ENCODE measurements around the gene UPP1. TPM values are rescaled to one million over a fixed set of nuclear protein-coding genes. Genes with fewer than 3 reads are reported as not detected.
A peak's percentile ranks its signal among the peaks of the same experiment; 100 is the strongest.

The UPP1 gene
- total RNA-seq, 1 donor from 2014 or later = 10.6 TPM

DNA sequence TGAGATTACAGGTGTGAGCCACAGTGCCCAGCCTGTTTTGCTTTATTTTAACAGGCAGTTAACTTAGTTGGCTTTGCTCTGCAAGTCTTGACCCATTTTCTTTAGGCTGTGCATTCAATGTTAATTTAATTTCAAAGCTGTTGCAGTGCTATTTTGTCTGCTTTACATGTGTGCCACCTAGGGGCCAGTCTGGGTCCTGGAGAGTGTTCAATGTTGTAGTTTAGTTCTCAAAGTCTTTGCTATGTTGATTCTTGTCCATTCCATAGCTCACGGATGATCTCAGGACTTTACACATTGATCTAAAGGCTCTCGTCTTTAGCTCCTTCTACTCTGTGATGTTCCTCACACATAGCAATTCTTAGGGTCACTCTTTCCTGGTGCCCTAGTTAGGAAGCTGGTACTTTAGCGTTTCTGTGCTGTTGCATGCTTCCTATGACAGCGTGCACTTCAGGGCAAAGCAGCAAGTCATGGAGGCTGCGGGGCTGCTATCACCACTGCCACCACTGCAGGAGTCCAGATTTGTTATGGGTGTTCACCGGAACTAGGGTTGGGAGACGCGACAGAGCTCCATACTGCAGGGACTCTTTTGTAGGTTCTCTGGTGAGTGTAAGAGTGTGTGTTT lies 65.8 kb downstream of the UPP1 start:
- peak; percentile 24 for DNase-seq (ENCODE audit: low spot score, unreplicated experiment)
- no peaks in the 10 kb centered on the region for H3K36me3 Mint-ChIP-seq (ENCODE audit: insufficient read depth)
- no peaks in the 10 kb centered on the region for H3K4me1 Mint-ChIP-seq (ENCODE audit: low read depth)
- no peaks in the 10 kb centered on the region for H3K9me3 Mint-ChIP-seq (ENCODE audit: low read depth)
- no peak overlapping the region for H3K4me3 Mint-ChIP-seq (ENCODE audit: low read depth)
- peaks cover 8% of the 10 kb centered on the region for H3K27me3 Mint-ChIP-seq
- TF ChIP-seq, protein P1, sequence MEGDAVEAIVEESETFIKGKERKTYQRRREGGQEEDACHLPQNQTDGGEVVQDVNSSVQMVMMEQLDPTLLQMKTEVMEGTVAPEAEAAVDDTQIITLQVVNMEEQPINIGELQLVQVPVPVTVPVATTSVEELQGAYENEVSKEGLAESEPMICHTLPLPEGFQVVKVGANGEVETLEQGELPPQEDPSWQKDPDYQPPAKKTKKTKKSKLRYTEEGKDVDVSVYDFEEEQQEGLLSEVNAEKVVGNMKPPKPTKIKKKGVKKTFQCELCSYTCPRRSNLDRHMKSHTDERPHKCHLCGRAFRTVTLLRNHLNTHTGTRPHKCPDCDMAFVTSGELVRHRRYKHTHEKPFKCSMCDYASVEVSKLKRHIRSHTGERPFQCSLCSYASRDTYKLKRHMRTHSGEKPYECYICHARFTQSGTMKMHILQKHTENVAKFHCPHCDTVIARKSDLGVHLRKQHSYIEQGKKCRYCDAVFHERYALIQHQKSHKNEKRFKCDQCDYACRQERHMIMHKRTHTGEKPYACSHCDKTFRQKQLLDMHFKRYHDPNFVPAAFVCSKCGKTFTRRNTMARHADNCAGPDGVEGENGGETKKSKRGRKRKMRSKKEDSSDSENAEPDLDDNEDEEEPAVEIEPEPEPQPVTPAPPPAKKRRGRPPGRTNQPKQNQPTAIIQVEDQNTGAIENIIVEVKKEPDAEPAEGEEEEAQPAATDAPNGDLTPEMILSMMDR (IDR thresholded peaks at IDR 0.05; ENCODE audit: unreplicated experiment) = peak; percentile 77
- H3K27ac Mint-ChIP-seq = no peak overlapping the region

Other genes starting within 250 kb of the UPP1 start
- 0.67 and 0.89 TPM in 2 replicates for gene PKD1L1, start 140.8 kb upstream of the UPP1 start, total RNA-seq
- 45.1 and 50.0 TPM in 2 replicates for gene HUS1, start 109.7 kb upstream of the UPP1 start, total RNA-seq
- gene SUN3, start 60.2 kb upstream of the UPP1 start, total RNA-seq = not detected in 2 replicates
- not detected in 2 replicates for gene C7orf57, start 53.7 kb upstream of the UPP1 start, total RNA-seq
- gene ABCA13, start 82.2 kb downstream of the UPP1 start, total RNA-seq = 0.07 and 0.12 TPM in 2 replicates